Measurements from ENCODE around the gene C10orf71.

DNA sequence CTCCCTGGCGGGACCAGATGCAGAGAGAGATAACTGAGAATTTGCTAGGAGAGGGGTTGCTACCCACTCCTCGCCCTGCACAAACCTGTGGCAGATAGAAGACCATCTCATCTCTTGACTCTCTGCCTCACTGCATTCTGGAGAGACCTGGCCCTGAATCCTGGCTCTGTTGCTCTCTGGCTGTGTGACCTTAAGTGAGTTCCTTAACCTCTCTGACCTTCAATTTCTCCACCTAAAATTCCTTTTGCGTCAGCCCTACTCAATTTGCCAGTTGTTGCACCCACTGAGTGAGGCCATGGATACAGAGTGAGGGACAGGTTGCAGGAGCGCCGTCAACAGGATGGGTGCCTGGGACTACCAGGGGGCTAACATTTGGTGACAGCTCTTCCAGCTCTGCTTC lies 5.2 kb downstream of the C10orf71 start:
- TF ChIP-seq, protein P1, sequence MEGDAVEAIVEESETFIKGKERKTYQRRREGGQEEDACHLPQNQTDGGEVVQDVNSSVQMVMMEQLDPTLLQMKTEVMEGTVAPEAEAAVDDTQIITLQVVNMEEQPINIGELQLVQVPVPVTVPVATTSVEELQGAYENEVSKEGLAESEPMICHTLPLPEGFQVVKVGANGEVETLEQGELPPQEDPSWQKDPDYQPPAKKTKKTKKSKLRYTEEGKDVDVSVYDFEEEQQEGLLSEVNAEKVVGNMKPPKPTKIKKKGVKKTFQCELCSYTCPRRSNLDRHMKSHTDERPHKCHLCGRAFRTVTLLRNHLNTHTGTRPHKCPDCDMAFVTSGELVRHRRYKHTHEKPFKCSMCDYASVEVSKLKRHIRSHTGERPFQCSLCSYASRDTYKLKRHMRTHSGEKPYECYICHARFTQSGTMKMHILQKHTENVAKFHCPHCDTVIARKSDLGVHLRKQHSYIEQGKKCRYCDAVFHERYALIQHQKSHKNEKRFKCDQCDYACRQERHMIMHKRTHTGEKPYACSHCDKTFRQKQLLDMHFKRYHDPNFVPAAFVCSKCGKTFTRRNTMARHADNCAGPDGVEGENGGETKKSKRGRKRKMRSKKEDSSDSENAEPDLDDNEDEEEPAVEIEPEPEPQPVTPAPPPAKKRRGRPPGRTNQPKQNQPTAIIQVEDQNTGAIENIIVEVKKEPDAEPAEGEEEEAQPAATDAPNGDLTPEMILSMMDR (IDR thresholded peaks at IDR 0.05; ENCODE audit: poor library complexity) = no peak
- no peak for TF ChIP-seq EZH2 (IDR thresholded peaks at IDR 0.05; ENCODE audit: borderline replicate concordance)
